Measurements from ENCODE around the gene AMOT.

DNA sequence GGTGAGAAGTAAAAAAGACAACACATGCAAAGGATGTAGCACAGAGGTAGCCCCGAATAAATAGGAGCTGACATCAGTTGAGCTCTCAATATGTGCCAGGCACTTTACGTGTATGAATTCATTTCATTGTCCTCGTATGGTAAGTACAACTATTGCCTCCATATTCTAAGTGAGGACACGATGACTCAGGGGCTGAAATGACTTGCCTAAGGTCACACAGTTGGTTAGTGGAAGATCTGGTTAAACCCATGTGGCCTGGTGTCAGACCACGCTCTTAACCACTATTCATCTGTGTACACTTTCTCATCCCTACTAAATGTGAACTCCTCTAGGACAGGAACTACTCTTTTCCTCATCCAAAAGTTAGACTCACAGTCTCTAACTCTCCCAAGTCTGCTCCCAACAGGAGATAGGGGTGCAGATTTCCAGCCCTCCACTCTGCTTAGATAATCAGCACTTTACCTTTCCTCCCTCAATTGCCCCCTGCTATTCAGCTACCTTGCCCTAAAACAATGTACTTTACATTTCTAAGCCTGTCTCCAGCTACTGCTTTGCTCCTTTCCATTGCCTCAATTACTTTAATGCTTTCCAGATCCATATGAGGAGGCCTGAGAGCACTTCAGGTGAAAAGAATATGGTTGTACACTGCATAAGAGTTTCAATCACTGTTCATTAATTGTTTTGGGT lies 102.1 kb downstream of the AMOT start:
- TF ChIP-seq GATA2 (IDR thresholded peaks at IDR 0.05; ENCODE audit: low read depth, low read length) = no peak
- TF ChIP-seq GATA3 (IDR thresholded peaks at IDR 0.05; ENCODE audit: low read depth, low read length) = no peak

All from SH-SY5Y (cell line).